Stimulated activated CD8-positive, alpha-beta memory T cell treated with anti-CD3 and anti-CD28 coated beads, Interleukin-7, amount 100 ng/mL, for 4 hours (primary cell): Measurements from ENCODE around the gene FAM107A.
"Not testable (repeated sequence)": the region's sequence is repeated elsewhere in the genome, so short reads cannot be mapped to it uniquely, and the experiment has no call there.

Experiments
- DNase-seq, 2 donors: peaks; one replicate each; pipeline ENCODE4 v3.0.0-alpha.2; 2020; ENCODE audit warnings: low read depth in 2 of 2

The FAM107A gene

DNA sequence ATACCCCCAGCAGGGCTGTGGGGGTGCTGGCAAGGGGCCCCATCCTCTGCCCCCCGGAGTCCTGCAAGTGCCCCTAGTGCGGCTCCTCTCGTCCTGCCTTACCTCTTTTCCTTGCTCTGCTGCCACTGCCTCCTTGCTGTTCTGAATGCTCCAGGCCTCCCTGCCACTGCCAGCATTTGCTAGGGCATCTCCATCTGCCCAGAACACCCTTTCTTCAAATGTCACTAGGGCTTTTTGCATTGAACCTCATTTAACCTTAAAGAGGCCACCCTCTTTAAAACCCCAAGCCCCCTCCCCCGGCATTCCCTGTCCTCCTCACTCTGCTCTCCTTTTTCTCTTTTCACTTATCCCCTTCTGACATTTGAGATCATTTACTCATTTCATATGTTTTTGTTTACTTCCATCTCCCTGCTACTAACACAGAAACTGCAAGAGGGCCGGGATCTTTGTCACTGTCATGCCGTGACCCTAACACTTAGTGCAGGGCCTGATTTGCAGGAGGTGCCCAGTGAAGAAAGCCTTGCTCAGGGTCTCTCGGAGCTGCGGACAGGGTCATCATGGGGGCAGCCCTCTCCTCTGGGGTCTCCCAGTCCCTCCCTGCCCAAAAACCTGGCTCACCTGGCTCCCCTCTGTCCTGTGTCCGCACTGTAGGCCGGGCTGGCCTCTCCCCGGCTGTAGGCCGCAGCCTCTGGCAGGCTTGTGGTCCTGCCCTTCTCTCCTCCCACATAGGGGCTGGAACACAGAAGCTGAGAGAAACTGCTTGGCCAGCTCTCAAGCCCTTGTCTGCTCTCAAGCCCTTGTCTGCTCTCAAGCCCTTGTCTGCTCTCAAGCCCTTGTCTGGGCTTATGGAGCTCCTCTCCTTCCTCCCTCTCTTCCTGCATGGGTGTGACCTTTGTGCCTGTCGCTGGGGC, 40.4 kb downstream of the FAM107A start, which contains the start of gene ACOX2:
ACOX2 (minus strand) TSS at position 690 of the 911 bp plus-strand sequence. CDS start 2,084 bp downstream, outside the sequence.
- no peak for DNase-seq

DNA sequence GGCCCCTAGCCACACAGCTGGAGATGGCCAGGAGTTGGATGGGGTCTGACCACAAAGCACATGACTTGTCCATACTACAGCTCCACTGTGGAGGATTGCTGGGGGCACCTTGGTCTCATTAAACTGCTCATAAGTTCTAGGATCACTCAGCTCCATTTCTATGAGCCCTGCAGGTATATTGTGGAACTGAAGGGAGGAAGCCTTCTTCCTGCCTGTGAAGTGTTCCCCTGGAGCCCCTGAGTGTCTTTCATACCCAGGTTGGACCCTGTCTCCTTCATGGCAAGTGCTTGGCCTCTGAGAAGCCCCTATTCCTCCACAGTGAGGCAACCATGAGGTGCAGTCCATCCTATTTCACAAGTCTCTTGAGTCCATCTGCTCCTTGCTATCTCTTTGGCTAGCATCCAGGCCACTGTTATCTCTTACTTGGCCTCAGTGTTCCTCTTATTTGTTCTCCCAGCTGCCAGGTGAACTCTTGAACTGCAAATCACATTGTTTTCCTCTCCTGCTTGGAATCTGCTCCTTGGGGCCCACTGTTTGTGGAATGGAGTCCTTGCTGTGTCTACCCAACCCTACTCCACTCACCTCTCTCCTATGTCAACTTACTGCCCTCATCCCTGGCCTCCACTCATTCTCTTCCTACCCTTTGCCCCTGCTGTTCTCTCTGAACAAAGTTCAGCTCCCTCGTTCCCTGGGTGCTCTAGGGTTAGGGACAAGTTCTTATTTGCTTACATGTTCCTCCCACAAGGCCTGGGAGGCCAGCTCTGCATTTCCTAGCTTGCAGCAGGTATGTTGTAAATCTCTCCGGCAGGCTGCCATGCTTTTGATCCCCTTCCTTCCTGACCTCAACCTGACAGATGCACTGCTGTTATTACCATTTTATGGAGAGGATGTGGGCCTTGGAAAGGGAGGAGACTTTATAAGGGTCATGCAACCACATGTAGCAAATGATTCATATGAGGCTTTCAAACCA, 41.4 kb downstream of the FAM107A start:
- no peak for DNase-seq

DNA sequence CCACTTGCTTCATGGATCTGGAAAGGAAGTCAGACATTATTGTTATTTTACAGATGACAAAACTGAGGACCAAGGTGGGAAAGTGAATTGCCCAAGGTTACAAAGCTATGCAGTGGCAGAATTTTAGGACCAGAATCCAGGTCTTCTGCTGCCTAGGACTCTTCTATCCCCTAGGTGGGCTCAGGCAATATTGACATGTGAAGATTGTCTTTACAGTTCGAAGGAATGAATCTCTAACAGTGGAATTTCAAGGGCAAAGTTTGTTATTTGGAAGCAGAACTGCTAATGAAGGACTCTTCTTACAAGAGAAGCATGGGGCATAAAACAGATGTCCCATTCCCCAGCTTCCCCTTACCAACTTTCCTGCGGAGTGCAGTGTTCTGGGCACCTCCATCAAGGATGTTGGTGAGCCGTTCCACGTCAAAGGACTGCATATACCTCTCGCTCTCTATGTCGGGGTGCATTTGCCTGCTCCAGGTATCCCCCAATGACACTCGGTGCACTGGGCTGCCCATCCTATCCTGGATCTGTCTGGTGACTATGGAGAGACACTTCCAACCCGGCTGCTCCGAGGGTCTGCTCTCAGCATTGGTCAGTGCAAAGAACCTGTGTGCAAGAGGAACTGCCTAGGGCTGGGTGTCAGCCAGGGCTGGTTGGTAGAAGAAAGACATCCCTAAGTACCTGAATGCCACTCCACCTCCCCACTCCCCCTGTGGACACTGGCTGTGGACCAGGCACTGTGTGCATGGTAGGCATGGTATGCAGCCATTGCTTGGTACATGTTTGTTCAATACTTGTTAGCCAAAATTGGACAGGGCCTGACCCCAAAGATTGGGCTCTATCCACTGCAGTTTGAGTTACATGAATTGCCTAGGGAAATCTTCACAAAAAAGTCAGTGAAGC, 42.3 kb downstream of the FAM107A start:
- no peak for DNase-seq

DNA sequence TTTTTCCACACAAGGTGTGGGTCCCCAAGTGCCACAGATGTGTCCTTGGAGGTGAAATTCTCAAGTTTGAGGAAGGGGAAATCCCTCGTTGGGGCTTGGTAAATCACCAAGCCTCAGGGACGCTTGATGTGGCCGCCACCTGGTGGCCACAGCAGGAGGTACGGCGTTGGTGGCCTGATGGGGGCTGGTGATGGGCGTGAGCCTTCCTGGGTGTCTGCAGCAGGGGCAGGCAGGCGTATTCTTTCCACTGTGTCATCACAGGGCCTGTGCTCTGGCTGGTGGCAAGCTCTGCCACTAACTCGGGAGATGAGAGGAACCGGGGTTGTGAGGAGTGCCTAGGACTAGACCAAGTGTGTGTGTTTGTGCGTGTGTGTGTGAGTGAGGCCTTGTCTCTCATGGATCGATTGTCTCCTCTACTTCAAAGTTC, 44.4 kb downstream of the FAM107A start:
- DNase-seq = peak; percentile 67 to 75

DNA sequence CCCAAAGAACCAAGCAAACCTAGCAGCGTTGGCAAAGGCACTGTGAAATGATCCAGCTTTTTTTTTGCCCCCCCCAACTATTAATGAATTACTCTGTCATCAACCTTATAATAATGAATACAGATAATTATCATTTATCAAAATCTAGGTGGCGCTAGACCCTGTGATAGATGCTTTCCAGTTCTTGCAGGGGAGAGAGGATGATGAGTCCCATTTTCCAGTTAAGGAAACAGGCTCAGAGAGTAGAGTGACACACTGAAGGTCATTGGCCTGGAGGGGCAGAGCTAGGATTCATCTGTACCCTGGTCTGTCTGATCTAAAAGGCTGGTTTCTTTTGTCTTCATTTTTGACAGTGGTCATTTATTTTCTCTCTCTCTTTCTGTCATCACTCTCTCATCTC, 45.2 kb downstream of the FAM107A start:
- no peak for DNase-seq

DNA sequence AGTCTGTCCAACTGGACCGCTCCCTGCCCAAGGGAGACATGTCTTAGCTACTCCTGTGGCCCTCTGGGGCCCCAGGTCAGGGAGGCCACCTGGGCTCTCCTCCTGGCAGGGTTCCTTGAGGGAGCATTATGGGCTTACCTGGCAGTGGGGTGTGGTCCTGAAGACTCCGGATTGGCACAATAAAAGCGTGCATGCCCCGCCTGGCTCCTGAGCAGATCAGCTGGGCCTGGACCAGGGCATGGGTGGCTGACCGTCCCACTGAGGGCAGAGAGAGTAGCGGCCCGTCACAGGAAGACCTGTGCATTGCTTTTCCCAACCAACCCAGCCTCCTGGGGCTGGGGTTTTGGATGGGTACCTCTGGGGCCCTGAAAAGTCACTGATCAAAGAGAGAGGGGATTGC, 45.6 kb downstream of the FAM107A start:
- DNase-seq = no peak

DNA sequence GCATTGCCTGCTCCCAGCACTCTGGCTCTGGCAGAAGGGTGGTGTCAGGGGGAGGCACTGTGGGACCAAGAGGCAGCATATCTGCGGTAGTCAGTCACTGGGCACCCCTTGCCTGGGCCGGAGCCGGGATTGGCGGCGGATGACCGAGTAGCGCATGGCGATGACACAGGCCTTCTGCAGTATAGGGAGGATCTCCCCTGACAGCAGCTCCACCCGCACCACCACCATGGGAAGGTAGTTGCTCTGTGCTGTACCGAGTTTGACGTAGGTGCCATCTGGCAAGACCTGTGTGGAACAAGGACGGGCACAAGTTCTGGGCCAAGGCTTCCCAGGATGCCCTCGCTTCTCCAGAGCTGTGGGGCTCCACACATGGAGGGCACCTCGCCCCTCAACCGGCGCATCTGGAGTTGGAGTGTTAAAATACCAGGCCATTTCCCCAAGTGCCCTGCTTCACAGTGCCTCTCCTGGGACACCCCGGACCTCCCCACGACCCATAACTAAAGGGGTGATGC, 46.8 kb downstream of the FAM107A start:
- DNase-seq = no peak

DNA sequence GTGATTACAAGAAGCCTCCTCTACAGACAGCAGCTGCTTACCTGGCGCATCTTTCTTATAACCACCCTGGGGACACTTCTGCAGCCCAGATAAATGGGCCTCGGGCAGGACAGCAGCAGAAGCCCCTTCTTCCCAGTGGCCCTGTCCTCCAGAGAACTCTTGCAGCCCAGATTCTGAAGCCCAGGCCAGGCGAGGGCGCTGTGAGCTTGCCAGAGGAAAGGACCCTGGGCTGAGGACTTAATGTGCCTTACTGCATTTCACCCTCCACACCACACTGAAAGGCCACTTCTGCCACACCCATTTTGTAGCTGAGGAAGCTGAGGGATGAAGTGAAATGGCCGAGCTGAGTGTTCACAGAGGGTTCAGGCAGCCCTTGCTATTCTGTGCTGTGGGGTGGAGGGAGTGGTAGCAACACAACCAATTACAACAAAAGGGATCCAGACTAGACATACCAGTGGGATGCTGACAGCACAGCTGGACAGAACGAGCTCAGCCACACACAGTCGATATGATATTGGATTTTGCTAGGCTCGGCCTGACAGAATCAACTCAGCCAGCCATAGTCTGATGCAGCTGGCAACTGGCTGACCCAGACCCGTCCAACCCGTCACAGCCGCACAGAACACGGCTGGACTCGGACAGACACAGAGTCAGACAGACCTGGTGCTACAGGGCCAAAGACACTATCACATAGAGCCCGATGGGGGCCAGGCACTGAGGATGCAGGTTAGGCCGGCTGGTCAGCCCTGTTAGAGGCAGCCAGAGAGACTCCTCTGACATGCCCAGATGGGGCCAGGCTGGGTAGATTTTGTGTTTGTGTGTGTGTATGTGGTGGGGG, 47.5 kb downstream of the FAM107A start:
- DNase-seq = no peak

DNA sequence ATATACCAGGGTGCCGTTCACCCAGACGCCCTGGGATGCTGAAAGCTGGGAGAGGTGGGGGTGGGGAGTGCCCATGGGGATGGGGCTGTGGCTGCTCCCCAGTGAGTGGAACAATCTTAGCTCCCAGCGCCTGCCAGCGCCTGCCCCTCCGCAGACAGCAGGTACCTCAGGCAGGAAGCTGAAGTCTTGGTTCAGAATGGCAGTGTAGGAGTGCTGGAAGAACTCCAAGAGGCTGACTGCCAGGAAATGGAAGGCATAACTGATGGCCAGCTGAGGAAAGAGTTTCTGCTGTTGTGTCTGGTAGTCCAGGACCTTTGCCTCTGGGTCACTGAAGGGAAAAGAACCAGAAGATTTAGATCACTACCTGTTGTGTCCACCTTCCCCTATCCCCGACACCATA, 48.6 kb downstream of the FAM107A start:
- no peak for DNase-seq

DNA sequence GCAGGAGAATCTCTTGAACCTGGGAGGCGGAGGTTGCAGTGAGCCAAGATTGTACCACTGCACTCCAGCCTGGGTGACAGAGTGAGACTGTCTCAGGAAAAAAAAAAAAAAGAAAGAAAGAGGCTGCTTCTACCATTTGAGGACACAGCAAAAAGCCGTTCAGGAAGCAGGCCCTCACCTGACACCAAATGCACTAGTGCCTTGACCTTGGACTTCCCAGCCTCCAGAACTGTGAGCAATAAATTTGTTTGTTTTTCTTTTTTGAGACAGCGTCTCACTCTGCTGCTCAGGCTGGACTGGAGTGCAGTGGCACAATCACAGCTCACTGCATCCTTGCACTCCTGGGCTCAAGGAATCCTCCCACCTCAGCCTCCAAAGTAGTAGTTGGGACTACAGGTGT, 49.8 kb downstream of the FAM107A start:
- not testable (repeated sequence) for DNase-seq

DNA sequence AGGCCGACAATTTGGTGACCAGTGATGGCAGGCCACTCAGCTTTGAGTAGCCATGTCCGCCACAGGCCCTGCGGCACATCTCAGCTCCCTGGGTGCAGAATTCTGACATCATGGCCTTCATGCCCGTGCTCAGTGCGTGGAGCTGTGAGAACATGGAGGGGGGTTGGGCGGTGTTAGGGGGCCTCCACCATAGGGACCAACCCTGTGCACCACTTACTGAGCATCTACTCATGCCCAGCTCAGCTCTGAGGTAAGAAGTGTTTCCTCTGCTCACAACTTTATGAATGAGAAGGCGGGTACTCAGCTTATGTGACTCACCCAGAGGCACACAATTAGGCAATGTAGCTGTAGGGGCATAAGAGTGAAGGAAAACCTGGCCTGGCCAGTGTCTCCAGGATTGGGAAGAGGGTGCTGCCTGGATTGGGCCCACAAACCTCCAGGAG, 50.7 kb downstream of the FAM107A start:
- no peak for DNase-seq

DNA sequence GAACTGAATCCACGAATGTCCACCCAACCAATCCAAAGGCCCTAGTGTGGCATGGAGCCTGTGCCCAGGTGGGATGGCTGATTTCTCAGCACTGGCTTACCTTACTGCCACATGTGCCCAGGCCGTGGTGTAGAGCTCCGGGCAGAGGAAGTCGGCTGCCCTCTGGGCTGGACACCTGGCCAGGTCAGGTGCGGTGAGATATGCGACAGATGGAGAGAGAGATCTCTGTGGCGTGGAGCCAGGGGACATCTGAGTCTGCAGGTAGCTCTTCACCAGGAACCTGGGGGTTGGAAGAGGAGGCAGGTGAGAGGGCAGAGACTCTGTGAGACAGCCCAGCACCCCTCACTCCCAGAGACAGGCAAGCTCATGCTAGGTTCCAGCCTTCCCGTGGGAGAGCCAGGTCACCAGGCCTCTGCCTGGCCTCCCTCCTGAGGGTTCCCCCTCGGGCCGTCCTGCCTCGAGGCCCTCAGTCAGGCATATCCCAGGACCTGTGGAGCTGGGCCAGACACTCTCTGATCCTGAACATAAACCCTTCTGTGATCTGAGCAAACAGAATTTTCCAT, 52.8 kb downstream of the FAM107A start:
- no peak for DNase-seq

DNA sequence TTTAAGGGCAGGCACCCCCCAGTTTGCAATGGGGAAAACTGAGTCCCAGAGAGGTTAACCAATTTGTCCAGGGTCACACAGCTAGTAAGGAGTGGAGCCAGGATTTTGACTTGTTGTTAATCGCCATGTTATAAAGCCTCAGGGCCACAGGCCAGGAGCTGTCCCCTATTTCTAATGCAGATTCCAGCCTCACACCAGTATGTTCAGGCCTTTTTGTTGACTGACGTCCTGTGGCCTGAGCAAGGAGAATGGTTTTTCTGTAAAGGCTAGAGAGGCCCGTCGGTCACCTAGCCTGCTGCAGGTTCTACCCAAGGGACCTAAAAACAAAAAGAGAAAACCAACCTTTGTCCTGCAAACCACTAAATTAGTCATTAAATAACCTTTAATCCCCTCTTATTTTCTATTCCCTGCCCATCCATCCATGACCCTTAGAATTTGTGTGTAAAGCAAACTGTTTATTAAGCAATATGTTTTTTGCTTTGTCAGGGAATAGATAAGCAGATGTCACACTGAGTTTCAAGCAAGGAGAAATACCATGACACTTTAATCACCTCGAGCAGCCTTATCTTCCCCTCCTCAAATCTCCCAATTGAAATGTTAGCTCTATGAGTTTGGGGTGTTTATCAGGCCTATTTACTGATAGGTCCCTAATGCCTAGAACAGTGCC, 54.3 kb downstream of the FAM107A start:
- no peak for DNase-seq

DNA sequence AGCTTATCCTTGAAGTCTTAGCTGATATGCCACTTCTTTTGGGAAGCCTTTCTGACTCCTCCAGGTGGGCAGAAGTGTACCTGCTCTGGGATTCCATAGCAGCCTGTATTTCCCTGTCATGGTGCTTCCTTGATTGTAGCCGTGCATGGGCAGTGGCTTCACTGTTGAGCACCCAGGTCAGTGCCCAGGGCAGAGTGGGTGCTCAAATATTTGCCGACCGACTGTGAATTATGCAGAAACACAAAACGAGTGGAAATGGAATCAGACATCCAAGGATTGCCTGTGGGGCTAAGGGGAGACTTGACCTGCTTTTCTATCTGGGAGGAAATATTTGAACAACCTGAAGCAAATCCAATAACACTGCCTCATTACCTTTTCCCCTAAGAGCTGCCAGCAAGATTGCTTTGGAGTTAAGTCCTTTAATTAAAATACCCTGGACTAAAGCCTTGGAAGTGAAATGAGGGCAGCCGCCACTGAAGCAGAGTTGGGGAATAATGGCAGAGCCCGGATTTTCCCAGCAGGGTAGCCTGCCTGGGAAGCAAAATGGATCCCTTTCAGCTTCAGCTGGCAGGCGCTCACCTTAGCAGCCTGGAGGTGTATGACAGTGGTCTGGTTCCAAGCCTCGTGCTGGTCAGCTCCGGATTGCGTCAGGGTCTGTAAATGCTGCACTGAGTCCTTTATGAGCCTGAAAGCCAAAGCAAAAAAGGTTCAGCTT, 55.1 kb downstream of the FAM107A start:
- no peak for DNase-seq

DNA sequence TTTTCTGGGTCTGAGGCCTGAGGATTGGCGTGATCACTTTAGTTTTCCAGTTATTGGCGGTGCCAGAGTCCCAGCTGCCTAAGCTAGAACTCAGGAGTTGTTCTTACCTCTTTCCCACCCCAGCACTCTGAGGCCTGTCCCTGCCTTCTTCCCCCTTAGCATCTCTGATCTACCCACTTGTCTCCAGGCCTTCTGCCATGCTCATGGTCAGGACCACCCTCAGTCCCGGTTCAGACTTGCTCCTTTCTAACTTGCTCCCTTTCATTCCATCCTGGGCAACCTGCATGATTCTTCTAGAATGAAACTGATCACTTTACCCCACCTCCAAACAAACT, 55.9 kb downstream of the FAM107A start:
- DNase-seq = no peak

DNA sequence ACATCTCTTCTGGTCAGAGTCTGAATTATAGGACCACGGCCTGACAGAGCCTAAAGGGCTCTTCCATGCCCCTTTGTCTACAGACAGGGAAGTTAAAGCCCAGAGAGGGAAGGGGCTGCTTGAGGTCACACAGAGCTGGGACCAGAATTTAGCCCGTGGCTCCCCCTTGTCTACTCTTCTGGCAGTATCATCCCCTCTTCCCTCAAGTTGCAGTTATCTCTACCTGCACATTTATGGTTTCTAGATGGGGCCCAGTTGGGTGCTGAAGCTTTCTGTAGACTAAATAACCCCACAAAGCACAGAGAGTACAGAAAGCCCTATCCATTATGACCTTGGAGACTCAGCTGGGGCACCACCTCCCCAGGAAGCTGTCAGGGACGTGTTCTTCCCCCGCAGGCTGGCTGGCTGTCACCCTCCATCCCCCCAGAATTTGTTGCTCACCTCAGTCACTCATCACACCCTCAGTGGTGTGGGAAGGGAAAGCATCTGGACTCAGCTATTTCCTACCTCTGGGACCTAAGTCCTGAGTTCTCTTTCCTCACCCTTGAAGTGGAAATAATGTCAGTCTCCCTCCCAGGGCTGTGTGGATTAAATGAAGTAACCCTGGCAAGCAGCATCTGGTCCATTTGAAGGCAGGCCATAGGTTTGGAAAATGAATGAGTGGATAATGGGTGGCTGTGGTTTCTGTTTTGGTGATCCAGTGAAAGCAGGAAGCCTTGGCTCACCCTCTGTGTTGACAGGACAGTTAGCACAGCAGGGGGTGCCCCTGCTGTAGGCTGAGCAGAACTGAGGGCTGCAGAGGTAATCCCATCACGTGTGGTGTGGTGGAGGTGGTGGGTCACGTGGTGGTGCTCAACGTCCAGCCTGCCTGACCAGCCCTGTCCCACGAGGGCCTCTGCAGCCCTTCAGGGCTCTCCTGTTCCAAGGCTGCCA, 56.5 kb downstream of the FAM107A start:
- no peak for DNase-seq

DNA sequence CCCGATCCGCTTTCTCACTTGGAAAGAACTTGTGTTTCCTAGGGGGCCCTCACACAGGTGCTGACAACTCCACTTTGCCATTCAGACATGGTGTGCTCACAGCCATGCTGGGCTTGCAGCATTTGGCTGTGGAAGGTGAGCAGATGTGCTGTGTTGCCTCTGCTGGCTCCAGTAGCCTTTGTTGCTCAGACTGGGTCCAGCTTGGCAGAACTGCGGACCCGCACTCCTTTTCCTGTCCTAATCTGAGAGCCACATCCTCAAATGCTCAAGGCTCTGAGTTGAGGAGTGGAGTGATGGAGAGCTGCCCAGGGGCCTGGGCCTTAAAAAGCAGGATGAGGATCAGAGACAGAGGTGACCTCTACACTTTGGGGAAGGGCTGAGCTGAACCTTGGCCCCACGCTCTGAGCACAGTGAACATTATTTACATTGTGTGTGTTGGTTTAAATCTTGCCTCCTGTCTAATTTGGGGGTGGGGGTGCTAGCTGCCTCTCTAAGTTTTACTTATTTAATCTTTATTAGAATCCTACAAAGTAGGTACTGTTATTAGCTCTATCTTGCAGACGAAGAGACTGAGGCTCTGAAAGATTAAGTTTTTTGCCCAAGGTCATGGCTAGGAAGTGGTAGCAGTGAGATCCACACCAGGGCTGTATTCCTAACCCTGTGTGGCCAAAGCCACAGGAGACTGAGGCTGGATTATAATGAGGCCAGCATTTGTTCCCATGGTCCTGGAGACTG, 57.4 kb downstream of the FAM107A start:
- DNase-seq = no peak
